Activated effector memory CD4-positive, alpha-beta T cell treated with anti-CD3 and anti-CD28 coated beads, Interleukin-2, amount 50 U/mL, for 16 hours (primary cell): Measurements from ENCODE around the gene CDYL2.
"Not testable (repeated sequence)": the region's sequence is repeated elsewhere in the genome, so short reads cannot be mapped to it uniquely, and the experiment has no call there.

ENCODE experiments used
- DNase-seq: peaks from one replicate; pipeline ENCODE4 v3.0.0-alpha.2; 2020

Gene CDYL2

GRCh38 chr16:80806927-80807340 is 2.5 kb upstream of the CDYL2 start:
- peak; percentile 83 for DNase-seq

GRCh38 chr16:80806289-80806688 is 1.9 kb upstream of the CDYL2 start:
- DNase-seq, result no peak

DNA sequence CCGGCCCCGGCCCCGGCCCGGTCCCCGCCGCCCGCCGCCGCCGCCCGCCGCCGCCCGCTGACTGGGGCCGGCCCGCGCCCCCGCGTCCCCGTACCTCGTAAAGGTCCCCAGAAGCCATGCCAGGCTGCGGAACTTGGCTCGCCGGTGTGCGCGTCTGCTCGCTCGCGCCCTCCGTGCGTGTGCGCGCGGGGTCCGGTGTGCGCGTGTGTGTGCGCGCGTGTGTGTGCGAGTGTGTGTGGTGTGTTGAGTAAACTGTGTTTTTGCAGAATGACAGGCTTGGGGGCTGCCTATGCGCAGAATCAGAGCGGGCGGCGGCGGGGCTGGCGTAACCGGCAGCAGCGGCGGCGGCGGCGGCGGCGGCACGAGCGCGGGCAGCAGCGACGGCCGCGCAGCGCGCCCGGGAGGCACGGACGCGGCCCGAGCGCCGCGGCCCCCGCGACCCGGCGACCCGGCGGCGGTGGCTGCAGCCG is 307 bp downstream of the CDYL2 start:
- peak; percentile 87 for DNase-seq

DNA sequence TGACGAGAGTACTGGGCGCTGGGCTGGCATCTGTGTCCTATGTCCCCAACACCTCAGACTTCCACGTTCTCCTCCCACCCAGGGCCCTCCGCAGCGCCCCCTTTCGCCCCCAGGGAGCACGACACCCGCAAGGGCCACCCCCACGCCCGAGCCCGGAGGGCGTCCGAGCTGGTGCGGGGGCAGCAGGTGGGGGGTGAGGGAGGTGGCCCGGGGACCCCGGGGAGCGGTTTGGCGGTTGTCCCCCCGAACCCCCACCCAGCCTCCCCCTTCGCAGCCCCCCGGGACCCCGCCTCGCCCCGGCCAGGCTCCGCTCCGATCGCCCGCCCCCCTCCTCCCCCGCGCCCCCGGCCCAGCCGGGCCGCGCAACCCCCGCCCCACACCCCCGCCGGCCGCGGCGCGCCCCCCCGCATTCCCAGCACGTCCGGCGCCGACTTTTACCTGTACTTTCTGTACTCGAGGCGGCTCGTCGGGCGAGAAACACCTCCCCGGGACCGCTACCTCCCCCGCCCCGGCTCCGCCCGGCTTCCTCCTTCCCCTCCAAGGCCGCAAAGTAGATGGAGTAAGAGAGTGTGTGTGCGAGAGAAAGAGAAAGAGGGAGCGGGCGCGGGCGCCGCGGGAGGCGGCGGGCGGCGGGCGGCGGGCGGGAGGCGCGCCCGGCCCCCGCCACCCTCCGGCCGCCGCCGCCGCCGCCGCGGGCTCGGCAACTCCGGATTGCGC is 901 bp downstream of the CDYL2 start:
- peak; percentile 81 for DNase-seq

- no peak for DNase-seq
Measured at GRCh38 chr16:80802902-80803301, 1.5 kb downstream of the CDYL2 start.

DNA sequence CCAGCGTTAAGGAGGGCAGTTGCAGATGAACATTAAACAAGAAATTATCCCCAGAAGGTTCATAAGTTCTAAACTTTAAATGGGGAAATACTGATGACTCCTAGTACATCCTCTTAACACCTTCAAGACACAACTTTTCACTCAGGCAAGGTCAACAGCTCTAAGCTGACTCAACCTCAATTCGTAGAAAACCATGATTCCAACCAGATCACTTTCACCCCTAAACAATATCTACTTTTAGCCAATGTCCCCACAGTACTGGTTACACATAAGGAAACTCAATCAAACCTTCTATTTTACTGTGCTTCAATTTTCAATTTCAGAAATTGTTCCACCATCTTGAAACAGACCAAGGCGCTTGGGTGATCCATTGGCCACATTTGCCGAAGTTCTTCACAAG is 2.3 kb downstream of the CDYL2 start:
- no peak for DNase-seq

GRCh38 chr16:80794071-80794470 is 10.3 kb downstream of the CDYL2 start:
- no peak for DNase-seq

DNA sequence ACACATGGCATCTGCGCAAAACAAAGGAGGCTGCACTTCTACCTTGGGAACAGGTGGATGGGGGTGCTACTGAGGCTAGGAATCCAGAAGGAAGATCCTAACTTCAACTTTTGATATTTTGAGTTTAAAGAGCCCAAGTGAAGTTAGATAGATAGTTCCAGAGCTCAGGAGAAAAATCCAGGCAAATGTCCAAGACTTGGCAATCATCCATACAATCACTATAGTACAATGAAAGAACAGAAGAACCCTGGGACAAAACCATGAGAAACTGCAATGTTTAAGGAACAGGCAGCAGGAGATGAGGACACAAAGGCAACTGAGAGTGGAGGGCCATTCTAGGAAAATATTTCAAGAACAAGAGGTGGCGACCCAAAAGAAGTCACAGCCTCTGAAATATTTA is 12.4 kb downstream of the CDYL2 start:
- no peak for DNase-seq

DNA sequence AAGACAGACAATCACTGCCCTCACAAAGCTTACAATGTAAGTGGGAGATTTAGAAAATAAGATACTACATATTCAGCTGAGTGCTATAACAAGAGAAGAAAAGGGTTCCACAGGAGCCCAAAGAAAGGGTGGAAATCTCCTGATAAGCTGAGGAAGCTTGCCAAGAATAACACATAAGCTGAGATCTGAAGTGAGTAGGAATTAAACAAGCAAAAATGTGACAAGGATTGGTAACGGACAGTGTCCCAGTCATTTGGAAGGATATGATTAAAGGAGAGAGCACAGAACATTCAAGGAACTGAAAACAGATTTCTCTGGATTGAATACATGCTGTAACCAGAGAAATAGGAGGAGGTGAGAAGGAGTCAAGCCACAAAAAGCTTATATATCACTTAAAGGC is 13.0 kb downstream of the CDYL2 start:
- DNase-seq, result no peak

DNA sequence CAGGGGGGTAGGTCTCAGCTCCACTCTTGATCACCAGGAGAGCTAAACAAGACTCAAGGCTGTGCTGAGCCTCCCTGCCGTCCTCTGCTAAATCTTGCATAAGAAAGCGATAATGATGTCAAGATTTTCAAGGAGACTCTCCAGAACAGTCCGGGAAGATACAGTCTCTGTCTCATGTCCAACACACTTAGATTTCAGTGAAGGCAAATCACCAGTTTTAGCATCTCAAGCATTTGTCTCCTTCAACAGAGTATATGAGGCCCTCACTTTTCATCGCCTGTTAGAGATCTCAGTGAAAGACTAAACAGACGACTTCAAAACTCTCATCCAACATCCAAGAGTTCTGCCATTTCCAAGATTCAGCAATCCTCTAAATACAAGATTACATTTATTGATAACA is 13.6 kb downstream of the CDYL2 start:
- DNase-seq, result no peak

GRCh38 chr16:80788027-80788426 is 16.4 kb downstream of the CDYL2 start:
- DNase-seq, result no peak

DNA sequence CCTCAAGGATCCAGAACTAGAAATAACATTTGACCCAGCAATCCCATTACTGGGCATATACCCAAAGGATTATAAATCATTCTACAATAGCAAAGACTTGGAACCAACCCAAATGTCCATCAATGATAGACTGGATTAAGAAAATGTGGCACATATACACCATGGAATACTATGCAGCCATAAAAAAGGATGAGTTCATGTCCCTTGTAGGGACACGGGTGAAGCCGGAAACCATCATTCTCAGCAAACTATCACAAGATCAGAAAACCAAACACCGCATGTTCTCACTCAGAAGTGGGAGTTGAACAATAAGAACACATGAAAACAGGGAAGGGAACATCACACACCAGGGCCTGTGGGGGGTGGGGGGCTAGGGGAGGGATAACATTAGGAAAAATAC is 17.8 kb downstream of the CDYL2 start:
- not testable (repeated sequence) for DNase-seq

GRCh38 chr16:80784951-80785350 is 19.4 kb downstream of the CDYL2 start:
- DNase-seq, result no peak

- no peak for DNase-seq
Measured at GRCh38 chr16:80778703-80779102, 25.7 kb downstream of the CDYL2 start.

- DNase-seq, result no peak
Measured at GRCh38 chr16:80776856-80777255, 27.5 kb downstream of the CDYL2 start.

GRCh38 chr16:80775450-80775849 is 28.9 kb downstream of the CDYL2 start:
- no peak for DNase-seq

DNA sequence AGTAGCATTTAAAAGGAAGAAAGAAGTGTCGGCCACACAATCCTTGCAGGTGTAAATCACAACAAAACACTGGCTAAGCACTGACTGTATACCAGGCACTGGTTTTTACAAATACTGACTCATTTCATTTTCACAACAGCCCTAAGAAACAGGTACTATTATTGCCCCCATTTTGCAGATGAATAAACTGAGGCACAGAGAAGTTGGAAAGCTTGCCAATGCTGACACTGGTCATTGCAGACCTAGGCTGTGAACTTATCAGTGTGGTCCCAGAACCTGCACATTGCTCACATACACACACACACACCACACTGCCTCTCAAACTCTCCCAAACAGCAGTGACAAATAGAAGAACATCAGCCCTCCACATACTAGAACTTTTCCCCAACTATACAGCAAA is 37.6 kb downstream of the CDYL2 start:
- no peak for DNase-seq

DNA sequence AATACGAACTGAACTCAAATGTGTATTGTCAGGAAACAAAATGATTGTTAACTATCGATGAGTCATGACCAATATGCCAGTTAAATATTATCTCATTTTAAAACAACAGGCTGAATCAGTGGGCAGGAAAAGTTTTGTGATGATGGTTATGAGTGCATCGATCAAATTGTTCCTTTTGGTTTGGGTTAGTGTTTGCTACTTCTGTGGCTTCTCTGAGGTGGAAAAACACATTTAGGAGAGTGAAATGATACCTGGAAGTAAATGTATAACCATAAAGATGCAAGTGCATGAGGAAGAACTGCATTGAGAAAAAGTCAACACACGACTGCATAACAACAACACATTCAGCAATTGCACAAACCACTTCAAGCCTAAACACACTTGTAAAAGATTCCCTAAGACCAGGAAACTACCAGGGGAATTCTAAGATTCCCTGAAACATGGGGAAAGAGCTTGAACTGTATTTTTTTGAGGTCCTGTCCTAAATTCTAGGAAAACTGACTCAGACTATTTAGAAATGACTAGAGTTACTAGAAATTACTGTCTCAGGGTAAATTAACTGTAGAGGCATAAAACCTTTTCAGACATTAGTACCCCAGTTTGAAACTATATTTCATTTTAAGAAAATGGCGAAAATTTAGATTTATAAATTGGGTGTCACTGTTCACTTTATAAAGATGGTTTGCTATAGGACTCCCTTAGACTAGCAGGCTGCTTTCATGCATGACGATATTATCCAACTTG is 44.8 kb downstream of the CDYL2 start:
- no peak for DNase-seq

GRCh38 chr16:80754476-80754875 is 49.9 kb downstream of the CDYL2 start:
- no peak for DNase-seq

GRCh38 chr16:80752541-80752940 is 51.9 kb downstream of the CDYL2 start:
- no peak for DNase-seq

DNA sequence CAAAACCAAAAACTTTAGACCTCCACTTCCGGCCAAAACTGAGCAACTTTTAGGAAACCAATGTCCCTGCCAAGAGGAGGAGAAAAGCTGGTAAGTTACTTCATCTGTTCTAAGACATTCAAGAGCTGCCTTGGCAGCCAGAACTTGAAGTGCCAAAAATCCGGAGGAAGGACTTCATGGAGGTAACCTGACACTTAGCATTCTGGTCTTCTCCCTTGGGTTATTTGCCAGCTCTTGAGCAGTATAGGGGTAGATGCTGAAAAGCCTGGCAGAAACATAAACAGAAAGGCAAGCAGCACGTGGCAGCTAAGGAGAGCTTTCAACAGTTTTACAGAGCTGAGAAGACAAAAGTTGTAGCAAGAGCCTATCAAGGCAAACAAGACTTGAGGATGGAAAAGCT is 53.2 kb downstream of the CDYL2 start:
- DNase-seq, result no peak

- DNase-seq, result no peak
Measured at GRCh38 chr16:80746231-80746630, 58.2 kb downstream of the CDYL2 start.

DNA sequence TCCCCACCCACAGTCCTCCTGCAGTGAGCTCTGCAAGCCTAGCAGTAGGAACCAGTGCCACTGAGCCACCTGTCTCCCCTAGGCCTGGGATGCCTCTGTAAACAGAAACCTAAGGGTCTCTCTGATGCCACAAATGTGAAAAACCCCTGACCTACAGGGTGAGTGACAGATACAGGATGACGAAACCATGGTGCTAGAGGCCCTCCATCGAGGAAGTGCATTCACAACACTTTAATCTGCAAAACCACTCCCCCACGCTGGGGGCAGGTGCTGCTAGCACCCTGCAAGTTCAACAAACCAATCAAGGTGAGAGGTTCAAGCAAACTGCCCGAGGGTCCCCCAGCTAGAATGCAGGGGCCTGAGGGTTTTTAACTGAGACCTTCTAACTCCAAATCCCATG is 59.5 kb downstream of the CDYL2 start:
- DNase-seq, result no peak

- no peak for DNase-seq
Measured at GRCh38 chr16:80743772-80744171, 60.6 kb downstream of the CDYL2 start.

DNA sequence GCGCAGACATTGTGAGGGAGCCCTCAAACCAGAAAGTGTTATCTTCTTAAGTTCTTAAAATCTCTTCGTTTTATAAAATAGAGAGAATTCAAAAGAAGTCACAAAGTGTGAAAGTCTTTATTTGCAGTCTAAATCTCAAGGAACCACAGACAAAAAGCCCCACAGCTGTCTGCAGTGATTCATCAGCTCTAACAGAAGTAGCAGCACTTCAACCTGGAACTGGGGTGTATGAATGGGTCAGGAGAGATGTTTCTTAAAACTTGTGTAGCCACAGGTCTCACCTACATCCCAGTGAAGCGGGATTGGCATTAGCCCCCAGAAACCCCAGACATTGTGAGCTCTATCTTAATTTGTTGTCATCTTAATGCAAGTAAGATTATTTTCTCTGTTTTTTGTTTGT is 61.1 kb downstream of the CDYL2 start:
- no peak for DNase-seq
